Glutamatergic neuron (in vitro differentiated cells): ENCODE data around the gene MCTP2. TPM values are rescaled to one million over a fixed set of nuclear protein-coding genes. Genes with fewer than 3 reads are reported as not detected.

ENCODE experiments used
- DNase-seq: peaks from one replicate; pipeline ENCODE4 v3.0.0; 2022
- H3K27ac Mint-ChIP-seq: one replicate; pipeline ENCODE4 v1.8.0; 2020; ENCODE audit warnings: mild to moderate bottlenecking, mixed read lengths, inconsistent platforms; ENCODE audit not compliant: unreplicated experiment
- H3K27me3 Mint-ChIP-seq: one replicate; pipeline ENCODE4 v1.8.0; 2020; ENCODE audit warnings: mild to moderate bottlenecking, moderate library complexity, mixed read lengths, inconsistent platforms; ENCODE audit not compliant: unreplicated experiment
- H3K36me3 Mint-ChIP-seq: one replicate; pipeline ENCODE4 v1.8.0; 2020; ENCODE audit warnings: mild to moderate bottlenecking, mixed read lengths, inconsistent platforms; ENCODE audit not compliant: unreplicated experiment
- H3K4me1 Mint-ChIP-seq: one replicate; pipeline ENCODE4 v1.8.0; 2020; ENCODE audit warnings: mild to moderate bottlenecking, low read depth, mixed read lengths, inconsistent platforms; ENCODE audit not compliant: unreplicated experiment
- H3K4me3 Mint-ChIP-seq: one replicate; pipeline ENCODE4 v1.8.0; 2020; ENCODE audit warnings: mild to moderate bottlenecking, mixed read lengths, inconsistent platforms; ENCODE audit not compliant: unreplicated experiment
- H3K9me3 Mint-ChIP-seq: one replicate; pipeline ENCODE4 v1.8.0; 2020; ENCODE audit warnings: mild to moderate bottlenecking, moderate library complexity, mixed read lengths, inconsistent platforms; ENCODE audit not compliant: unreplicated experiment
- total RNA-seq: library from RNA; stranded (reverse); fragmentation: NEBNext Ultra II Directional; extraction: Animal tissue kit (Norgen Biotek cat#: 25700); gene quantifications from one replicate; pipeline ENCODE4 v1.2.1, GENCODE V29; 2021; ENCODE audit not compliant: unreplicated experiment
- TF ChIP-seq, protein P1 (sequence below): fragments of 200-600 bp; sonication (generic); IDR thresholded peaks from one replicate; pipeline ENCODE4 v1.5.0; 2021; ENCODE audit not compliant: partially characterized antibody, unreplicated experiment

Gene MCTP2
- total RNA-seq, 1 donor from 2014 or later: 0.44 TPM

DNA sequence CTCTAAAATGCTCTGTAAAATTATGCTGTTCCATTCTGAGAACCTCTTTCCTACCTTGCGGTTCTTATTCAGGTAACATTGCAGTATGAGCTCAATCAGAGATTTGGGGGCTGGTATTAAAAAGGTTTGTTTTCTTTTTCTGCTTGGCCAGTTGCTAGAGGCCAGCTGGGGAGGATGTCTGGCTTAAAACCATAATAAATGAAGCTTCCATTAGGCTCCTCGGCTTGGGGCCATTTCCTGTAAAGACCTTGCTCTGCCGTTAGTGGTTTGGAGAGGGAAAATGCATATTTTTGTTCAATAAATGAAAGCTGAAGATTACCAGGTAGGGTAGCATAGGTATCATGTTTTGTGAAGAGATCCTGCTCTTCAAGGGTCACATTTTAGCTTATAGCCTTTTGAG, 55.2 kb downstream of the MCTP2 start:
- no peaks in the 10 kb centered on the region for H3K9me3 Mint-ChIP-seq
- TF ChIP-seq, protein P1, sequence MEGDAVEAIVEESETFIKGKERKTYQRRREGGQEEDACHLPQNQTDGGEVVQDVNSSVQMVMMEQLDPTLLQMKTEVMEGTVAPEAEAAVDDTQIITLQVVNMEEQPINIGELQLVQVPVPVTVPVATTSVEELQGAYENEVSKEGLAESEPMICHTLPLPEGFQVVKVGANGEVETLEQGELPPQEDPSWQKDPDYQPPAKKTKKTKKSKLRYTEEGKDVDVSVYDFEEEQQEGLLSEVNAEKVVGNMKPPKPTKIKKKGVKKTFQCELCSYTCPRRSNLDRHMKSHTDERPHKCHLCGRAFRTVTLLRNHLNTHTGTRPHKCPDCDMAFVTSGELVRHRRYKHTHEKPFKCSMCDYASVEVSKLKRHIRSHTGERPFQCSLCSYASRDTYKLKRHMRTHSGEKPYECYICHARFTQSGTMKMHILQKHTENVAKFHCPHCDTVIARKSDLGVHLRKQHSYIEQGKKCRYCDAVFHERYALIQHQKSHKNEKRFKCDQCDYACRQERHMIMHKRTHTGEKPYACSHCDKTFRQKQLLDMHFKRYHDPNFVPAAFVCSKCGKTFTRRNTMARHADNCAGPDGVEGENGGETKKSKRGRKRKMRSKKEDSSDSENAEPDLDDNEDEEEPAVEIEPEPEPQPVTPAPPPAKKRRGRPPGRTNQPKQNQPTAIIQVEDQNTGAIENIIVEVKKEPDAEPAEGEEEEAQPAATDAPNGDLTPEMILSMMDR: no peak
- H3K4me1 Mint-ChIP-seq: no peaks in the 10 kb centered on the region
- H3K36me3 Mint-ChIP-seq: peaks cover 5% of the 10 kb centered on the region
- no peak overlapping the region for H3K27ac Mint-ChIP-seq
- DNase-seq: no peak
- H3K4me3 Mint-ChIP-seq: no peak overlapping the region
- H3K27me3 Mint-ChIP-seq: no peaks in the 10 kb centered on the region

DNA sequence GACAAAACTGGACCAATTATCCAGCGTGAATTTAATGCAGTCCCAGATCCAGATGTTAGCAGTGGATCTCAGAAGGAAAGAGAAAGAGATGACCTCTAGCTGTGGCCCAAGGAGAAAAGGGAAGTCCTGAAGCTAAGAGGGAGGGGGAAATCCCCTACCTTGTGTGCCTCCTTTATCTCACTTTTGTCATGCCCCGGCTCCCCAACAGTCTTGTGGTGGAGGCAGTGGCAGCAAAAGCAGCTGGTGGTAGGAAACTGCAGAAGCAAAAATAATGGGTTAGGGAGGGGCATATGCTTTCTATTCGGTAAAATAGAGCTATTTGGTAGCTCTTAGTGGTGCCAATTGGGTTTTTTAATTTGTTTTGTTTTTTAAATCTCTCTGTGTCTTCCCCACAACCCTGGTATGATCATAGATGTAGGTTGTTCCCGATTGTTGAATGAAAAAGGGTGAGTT, 56.5 kb downstream of the MCTP2 start:
- Mint-ChIP-seq H3K9me3 (no peaks in the 10 kb centered on the region), H3K36me3 (peaks cover 5% of the 10 kb centered on the region), H3K4me1 (no peaks in the 10 kb centered on the region), H3K4me3 (no peak overlapping the region), H3K27ac (no peak overlapping the region), H3K27me3 (no peaks in the 10 kb centered on the region)
- DNase-seq: no peak
- TF ChIP-seq, protein P1: no peak

DNA sequence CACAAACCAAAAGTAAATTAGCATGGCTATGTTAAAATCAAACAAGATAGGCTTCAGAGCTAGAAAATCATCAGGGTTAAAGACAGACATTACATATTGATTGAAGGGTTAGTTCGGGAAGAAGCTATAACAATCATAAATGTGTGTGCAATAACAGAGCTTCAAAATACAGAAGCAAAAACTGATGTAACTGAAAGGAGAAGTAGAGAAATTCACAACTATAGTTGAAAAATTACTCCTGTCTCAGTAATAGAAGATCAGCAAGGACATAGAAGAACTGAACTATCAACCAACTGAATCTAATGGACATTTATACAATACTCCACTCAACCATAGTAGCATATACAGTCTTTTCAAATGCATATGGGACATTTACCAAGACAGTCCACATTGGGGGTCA, 59.4 kb downstream of the MCTP2 start:
- DNase-seq: no peak
- H3K27ac Mint-ChIP-seq: no peak overlapping the region
- H3K27me3 Mint-ChIP-seq: no peaks in the 10 kb centered on the region
- no peak overlapping the region for H3K4me3 Mint-ChIP-seq
- H3K4me1 Mint-ChIP-seq: no peaks in the 10 kb centered on the region
- TF ChIP-seq, protein P1: no peak
- H3K36me3 Mint-ChIP-seq: peaks cover 5% of the 10 kb centered on the region
- H3K9me3 Mint-ChIP-seq: no peaks in the 10 kb centered on the region

DNA sequence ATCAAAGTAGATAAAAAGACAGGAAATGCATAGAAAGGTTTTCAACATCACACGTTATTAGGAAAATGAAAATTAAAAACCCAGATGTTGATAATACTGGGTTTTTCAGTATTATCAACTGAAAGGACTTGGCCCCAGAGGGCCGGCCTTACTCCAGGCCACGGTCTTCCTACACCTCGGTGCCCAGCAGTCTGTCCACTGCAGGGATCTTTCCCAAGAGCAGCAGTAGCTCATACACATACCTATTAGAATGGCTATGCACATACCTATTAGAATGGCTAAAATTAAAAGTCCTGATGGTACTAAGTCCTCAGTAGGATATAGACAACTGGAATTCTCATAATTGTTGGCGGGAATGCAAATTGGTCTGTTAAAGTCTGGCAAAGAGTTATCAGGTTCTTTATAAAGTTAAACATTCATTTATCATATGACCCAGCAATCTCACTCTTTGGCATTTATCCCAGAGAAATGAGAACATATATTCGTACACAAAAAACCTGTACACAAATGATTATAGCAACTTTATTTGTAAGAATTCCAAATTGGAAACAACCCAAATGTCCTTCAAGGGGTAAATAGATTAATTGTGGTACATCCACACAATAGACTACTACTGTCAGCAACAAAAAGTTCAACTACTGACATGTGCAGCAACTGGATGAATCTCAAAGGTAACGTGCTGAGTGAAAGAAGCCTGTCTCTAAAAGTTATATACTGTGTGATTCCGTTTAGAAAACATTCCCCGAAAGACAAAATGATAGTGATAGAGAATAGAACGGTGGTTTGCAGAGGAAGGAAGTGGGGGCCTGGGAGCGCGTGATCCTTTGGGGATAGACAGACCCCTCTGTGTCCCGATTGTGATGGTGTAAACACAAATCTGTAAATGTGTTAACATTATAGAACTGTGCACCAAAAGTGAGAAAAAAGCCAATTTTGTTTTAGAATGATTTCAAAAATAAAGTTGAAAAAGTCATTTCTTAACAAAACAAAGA, 62.3 kb downstream of the MCTP2 start:
- H3K4me3 Mint-ChIP-seq: no peak overlapping the region
- no peak for DNase-seq
- no peaks in the 10 kb centered on the region for H3K4me1 Mint-ChIP-seq
- H3K36me3 Mint-ChIP-seq: peaks cover 5% of the 10 kb centered on the region
- H3K27ac Mint-ChIP-seq: no peak overlapping the region
- TF ChIP-seq, protein P1: no peak
- no peaks in the 10 kb centered on the region for H3K9me3 Mint-ChIP-seq
- no peaks in the 10 kb centered on the region for H3K27me3 Mint-ChIP-seq

DNA sequence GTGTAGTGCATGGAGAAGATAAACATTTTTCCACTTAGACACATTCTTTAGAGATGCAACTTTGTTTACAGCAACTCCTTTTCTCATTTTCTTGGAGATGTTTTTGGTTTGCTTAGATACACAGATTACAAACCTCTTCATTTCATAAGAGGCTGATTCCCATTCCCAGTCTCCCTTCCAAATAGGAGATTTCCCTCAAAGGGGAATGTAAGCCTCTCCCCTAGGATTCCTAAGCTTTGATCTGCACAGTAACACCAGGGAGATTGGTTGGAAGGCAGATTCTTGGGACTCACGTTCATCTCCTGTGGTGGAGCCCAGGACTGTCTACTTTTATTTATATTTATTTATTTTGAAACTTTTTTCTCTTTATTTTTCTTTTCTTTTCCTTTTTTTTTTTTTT, 63.2 kb downstream of the MCTP2 start:
- H3K9me3 Mint-ChIP-seq: no peaks in the 10 kb centered on the region
- no peak for DNase-seq
- no peak overlapping the region for H3K27ac Mint-ChIP-seq
- TF ChIP-seq, protein P1: no peak
- peaks cover 5% of the 10 kb centered on the region for H3K36me3 Mint-ChIP-seq
- H3K4me1 Mint-ChIP-seq: no peaks in the 10 kb centered on the region
- H3K27me3 Mint-ChIP-seq: no peaks in the 10 kb centered on the region
- no peak overlapping the region for H3K4me3 Mint-ChIP-seq
